Mesothelial cell of epicardium (in vitro differentiated cells): ENCODE results near the gene ZSCAN5A. TPM values are rescaled to one million over a fixed set of nuclear protein-coding genes. Genes with fewer than 3 reads are reported as not detected.
"Not testable (repeated sequence)": the region's sequence is repeated elsewhere in the genome, so short reads cannot be mapped to it uniquely, and the experiment has no call there.

Source experiments
- DNase-seq, 2 experiments: peaks; one replicate each; pipeline ENCODE4 v3.0.0; 2021; ENCODE audit warnings: low spot score in 2 of 2; ENCODE audit not compliant: unreplicated experiment in 2 of 2
- H3K27ac Mint-ChIP-seq: 2 replicates; pipeline ENCODE4 v1.8.0; 2021; ENCODE audit warnings: mixed read lengths
- H3K27me3 Mint-ChIP-seq: 2 replicates; pipeline ENCODE4 v1.8.0; 2021; ENCODE audit warnings: low read depth, mixed read lengths
- H3K36me3 Mint-ChIP-seq: 2 replicates; pipeline ENCODE4 v1.8.0; 2021; ENCODE audit warnings: mixed read lengths
- H3K4me1 Mint-ChIP-seq: 2 replicates; pipeline ENCODE4 v1.8.0; 2021; ENCODE audit warnings: mixed read lengths
- H3K4me3 Mint-ChIP-seq: 2 replicates; pipeline ENCODE4 v1.8.0; 2021; ENCODE audit warnings: mild to moderate bottlenecking, moderate library complexity, mixed read lengths
- H3K9me3 Mint-ChIP-seq: 2 replicates; pipeline ENCODE4 v1.8.0; 2021; ENCODE audit warnings: mixed read lengths
- total RNA-seq: library from RNA; stranded (reverse); gene quantifications from 3 replicates; pipeline ENCODE4 v1.2.1, GENCODE V29; 2021
- TF ChIP-seq, protein P1 (sequence below): fragments of 200-600 bp; sonication (generic); IDR thresholded peaks from one replicate; pipeline ENCODE4 v1.5.0; 2021; ENCODE audit warnings: antibody characterized with exemption; ENCODE audit not compliant: unreplicated experiment

The ZSCAN5A gene
- total RNA-seq, 1 donor from 2014 or later: 15.3 TPM

DNA sequence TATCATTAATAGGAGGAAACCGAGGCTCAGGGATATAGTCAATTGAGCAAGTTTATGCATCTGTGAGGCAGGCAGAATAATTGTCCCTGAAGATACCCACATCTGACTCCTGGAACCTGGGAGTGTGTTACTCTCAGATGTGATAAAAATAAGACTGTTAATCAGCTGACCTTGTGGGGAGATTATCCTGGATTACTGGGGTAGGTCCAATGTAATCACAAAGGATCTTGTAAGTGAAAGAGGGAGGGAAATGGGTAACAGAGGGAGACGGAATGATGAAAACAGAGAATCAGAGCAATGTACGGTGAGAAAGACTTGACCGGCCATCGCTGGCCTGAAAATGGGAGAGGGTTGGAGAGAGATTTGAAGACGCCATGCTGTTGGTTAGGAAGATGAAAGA lies 45.3 kb downstream of the ZSCAN5A start:
- Mint-ChIP-seq H3K4me1 (no peaks in the 10 kb centered on the region), H3K27ac (no peak overlapping the region), H3K36me3 (peaks cover 2% of the 10 kb centered on the region), H3K9me3 (peaks cover 9% of the 10 kb centered on the region), H3K4me3 (no peak overlapping the region), H3K27me3 (no peaks in the 10 kb centered on the region)
- no peak for DNase-seq
- TF ChIP-seq, protein P1, sequence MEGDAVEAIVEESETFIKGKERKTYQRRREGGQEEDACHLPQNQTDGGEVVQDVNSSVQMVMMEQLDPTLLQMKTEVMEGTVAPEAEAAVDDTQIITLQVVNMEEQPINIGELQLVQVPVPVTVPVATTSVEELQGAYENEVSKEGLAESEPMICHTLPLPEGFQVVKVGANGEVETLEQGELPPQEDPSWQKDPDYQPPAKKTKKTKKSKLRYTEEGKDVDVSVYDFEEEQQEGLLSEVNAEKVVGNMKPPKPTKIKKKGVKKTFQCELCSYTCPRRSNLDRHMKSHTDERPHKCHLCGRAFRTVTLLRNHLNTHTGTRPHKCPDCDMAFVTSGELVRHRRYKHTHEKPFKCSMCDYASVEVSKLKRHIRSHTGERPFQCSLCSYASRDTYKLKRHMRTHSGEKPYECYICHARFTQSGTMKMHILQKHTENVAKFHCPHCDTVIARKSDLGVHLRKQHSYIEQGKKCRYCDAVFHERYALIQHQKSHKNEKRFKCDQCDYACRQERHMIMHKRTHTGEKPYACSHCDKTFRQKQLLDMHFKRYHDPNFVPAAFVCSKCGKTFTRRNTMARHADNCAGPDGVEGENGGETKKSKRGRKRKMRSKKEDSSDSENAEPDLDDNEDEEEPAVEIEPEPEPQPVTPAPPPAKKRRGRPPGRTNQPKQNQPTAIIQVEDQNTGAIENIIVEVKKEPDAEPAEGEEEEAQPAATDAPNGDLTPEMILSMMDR: no peak

DNA sequence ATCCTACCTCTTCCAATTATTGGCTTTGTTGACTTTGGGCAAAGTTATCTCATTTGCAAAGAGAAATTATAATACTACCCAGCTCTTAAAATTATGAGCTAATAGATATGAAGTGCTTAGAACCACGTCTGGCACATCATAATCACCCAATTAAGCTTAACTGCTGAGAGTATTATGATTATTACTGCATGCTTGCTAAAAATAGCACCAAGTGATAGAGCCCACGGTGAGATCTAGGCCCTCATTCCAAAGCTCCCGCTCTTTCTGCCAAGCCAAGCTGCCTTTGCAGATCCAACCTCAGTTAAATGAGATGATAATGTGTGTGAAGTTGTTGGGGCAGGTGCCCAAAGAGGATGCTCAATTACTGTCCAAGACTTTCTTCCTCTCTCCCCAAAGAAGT lies 48.6 kb downstream of the ZSCAN5A start:
- no peak for DNase-seq
- H3K4me1 Mint-ChIP-seq: no peaks in the 10 kb centered on the region
- TF ChIP-seq, protein P1: no peak
- no peaks in the 10 kb centered on the region for H3K27me3 Mint-ChIP-seq
- peaks cover 5% of the 10 kb centered on the region for H3K36me3 Mint-ChIP-seq
- H3K4me3 Mint-ChIP-seq: no peak overlapping the region
- no peak overlapping the region for H3K27ac Mint-ChIP-seq
- H3K9me3 Mint-ChIP-seq: peaks cover 11% of the 10 kb centered on the region

DNA sequence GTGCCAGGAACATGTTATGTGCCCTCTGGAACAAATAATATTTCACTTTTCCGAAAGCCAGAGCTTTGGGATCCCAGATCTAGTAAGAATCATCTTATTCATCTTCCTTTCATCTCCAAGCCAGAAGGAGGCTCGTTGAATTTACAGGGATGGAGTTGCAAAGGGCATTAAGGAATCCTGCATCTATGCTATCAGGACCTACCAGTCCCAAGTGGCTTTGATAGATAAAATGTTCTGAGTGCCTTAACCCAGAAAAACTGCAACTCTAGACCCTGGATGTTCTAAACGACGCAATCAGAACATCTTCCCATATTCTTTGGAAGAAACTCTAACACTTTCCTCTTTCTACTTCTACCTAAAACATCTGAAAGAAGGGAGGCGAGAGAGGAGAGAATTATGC lies 51.3 kb downstream of the ZSCAN5A start:
- peaks cover 5% of the 10 kb centered on the region for H3K9me3 Mint-ChIP-seq
- no peaks in the 10 kb centered on the region for H3K4me1 Mint-ChIP-seq
- no peaks in the 10 kb centered on the region for H3K27me3 Mint-ChIP-seq
- no peak for DNase-seq
- TF ChIP-seq, protein P1: no peak
- H3K36me3 Mint-ChIP-seq: peaks cover 5% of the 10 kb centered on the region
- no peak overlapping the region for H3K27ac Mint-ChIP-seq
- no peak overlapping the region for H3K4me3 Mint-ChIP-seq

DNA sequence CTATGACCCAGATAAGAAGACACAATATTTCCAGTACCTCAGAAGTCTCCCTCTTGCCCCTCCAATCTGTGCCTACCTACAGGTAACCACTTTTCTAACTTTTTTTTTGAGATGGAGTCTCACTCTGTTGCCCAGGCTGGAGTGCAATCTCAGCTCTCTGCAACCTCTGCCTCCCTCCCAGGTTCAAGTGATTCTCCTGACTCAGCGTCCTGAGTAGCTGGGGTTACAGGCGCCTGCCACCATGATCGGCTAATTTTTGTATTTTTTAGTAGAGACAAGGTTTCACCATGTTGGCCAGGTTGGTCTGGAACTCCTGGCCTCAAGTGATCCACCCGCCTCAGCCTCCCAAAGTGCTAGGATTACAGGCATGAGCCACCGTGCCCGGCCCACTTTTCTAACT lies 52.7 kb downstream of the ZSCAN5A start:
- not testable (repeated sequence) for H3K4me3 Mint-ChIP-seq, H3K27me3 Mint-ChIP-seq, H3K9me3 Mint-ChIP-seq, H3K4me1 Mint-ChIP-seq, H3K36me3 Mint-ChIP-seq, H3K27ac Mint-ChIP-seq, DNase-seq

DNA sequence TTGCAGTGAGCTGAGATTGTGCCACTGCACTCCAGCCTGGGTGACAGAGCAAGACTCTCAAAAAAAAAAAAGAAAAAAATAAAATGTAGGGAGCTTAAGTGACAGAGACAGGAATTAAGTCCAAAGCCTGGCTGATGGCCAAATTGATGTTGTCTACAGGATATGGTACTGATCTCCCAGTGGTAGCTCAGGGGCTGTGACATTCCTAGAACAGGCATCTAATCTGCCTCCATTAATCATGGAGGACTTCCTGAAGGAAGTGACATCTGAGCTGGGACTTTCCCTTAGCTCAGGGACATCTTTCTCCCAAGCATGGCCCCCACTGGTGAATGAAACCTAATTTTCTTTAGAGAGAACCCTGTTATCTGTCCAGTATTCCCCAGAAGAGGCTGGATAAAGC lies 53.5 kb downstream of the ZSCAN5A start:
- no peaks in the 10 kb centered on the region for H3K4me1 Mint-ChIP-seq
- TF ChIP-seq, protein P1: no peak
- H3K9me3 Mint-ChIP-seq: peaks cover 5% of the 10 kb centered on the region
- DNase-seq: no peak
- H3K27ac Mint-ChIP-seq: no peak overlapping the region
- H3K4me3 Mint-ChIP-seq: no peak overlapping the region
- no peaks in the 10 kb centered on the region for H3K27me3 Mint-ChIP-seq
- H3K36me3 Mint-ChIP-seq: peaks cover 5% of the 10 kb centered on the region

DNA sequence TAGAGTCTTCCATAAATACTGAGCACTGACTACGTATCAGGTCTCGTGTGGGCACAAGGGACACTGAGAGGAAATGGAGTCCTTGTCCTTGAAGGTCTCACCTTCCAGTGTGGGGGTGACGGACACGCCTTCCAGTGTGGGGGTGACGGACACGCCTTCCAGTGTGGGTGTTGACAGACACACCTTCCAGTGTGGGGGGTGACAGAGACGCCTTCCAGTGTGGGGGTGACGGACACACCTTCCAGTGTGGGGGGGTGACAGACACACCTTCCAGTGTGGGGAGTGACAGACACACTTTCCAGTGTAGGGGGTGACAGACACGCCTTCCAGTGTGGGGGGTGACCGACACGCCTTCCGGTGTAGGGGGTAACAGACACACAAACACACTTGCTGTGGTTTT lies 56.4 kb downstream of the ZSCAN5A start:
- peaks cover 3% of the 10 kb centered on the region for H3K36me3 Mint-ChIP-seq
- H3K27ac Mint-ChIP-seq: no peak overlapping the region
- H3K4me1 Mint-ChIP-seq: no peaks in the 10 kb centered on the region
- no peak for DNase-seq
- H3K4me3 Mint-ChIP-seq: no peak overlapping the region
- TF ChIP-seq, protein P1: no peak
- peaks cover 2% of the 10 kb centered on the region for H3K9me3 Mint-ChIP-seq
- H3K27me3 Mint-ChIP-seq: no peaks in the 10 kb centered on the region
